ENCODE results near the gene CTIF.

Gene CTIF

DNA sequence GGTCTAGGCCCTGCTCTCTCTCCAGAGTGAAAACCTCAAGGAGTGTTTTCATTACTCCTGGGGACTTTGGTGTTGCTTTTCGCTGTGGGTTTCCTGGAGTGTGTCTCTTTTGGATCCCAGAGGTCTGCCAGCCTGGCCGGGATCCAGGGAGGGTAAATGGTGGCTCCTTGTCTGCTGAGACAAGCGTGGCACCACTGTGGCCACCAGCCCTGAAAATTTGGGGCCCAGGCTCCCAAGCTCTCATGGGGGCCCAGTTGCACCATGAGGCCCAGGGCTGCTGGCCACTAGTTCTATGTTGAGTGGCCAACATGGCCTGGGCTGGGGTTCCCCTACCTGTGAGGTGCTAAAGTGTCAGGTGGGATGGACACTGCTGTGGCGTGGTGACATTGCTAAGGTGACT is 144.8 kb downstream of the CTIF start:
- DNase-seq (ENCODE audit: low read depth), result no peak
- TF ChIP-seq, protein P1, sequence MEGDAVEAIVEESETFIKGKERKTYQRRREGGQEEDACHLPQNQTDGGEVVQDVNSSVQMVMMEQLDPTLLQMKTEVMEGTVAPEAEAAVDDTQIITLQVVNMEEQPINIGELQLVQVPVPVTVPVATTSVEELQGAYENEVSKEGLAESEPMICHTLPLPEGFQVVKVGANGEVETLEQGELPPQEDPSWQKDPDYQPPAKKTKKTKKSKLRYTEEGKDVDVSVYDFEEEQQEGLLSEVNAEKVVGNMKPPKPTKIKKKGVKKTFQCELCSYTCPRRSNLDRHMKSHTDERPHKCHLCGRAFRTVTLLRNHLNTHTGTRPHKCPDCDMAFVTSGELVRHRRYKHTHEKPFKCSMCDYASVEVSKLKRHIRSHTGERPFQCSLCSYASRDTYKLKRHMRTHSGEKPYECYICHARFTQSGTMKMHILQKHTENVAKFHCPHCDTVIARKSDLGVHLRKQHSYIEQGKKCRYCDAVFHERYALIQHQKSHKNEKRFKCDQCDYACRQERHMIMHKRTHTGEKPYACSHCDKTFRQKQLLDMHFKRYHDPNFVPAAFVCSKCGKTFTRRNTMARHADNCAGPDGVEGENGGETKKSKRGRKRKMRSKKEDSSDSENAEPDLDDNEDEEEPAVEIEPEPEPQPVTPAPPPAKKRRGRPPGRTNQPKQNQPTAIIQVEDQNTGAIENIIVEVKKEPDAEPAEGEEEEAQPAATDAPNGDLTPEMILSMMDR (IDR thresholded peaks at IDR 0.05; ENCODE audit: control insufficient read depth, extremely low read depth, insufficient read depth), result no peak
- H3K4me3 ChIP-seq (ENCODE audit: low read depth, low read length), result no peak overlapping the region

DNA sequence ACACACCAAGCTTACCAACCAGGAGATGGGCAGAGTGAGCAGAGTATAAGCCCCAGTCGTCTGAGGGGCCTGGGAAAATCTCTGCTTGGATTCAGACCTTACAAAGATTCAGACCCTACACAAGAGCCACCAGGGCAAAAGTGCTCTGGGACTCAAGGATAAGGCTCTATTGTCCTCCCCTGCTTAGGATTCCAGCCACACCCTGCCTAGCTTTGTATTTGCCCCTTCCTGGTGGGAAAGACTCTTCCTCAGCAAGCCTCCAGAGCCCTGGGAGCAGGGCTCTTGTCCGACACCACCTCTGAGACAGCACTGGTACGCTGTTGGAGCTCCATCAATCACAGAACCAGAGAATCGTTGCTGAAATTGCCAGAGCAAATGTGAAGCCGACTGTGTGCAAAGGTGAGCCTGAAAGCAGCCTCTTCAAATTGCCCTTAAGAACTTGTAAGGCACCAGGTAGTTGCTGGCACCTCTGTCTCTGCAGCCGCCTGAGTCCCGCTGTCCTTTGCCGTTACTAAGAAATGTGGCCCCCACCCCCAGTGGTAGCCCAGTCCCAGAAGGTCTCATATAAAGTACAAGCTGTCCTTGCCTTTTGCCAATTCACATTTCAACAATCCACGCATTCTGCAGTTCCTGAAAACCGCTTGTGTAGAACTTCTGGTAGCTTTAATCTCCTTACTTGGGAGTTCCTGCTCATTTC is 148.7 kb downstream of the CTIF start:
- H3K4me3 ChIP-seq (ENCODE audit: low read depth, low read length), result no peak overlapping the region
- no peak for DNase-seq (ENCODE audit: low read depth)
- TF ChIP-seq, protein P1 (IDR thresholded peaks at IDR 0.05; ENCODE audit: control insufficient read depth, extremely low read depth, insufficient read depth), result no peak

DNA sequence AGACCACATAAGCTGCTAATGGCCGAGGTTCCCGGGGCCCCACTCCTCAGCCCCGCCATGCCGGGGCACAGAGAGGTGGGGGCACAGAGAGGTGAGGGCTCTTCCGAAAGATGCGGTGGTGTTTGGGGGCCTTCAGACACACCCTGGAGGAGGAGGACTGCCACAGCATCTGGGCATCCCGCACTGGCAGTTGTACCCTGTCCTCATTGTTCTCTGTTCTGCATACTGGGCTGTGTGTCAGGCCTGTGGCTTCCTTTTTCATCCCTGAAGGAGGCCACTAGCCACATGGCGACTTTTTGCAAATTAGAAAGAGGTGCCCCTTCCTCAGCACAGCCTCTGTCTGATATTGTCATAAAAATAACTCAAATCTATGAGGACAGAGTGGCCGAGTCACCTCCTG is 150.1 kb downstream of the CTIF start:
- TF ChIP-seq, protein P1 (IDR thresholded peaks at IDR 0.05; ENCODE audit: control insufficient read depth, extremely low read depth, insufficient read depth), result no peak
- H3K4me3 ChIP-seq (ENCODE audit: low read depth, low read length), result no peak overlapping the region
- DNase-seq (ENCODE audit: low read depth), result no peak

DNA sequence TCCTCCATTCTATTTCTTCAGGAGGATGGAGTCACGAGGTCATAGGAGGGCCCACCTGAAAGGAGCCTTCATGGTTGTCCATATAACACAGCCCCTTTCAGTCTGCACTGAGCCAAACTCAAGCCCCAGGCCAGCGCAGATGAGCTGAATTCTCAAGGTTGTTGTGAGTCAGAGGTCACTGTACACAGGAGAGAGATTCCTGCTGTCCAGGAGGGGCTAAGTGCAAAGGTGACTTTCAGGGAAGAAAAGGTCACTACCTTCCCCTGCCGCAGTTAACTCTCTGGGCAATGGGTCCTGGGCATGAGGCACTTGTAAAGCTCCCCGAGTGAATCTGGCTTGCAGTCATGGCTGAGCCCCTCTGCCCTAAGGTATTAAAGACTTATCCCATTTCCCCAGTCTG is 150.7 kb downstream of the CTIF start:
- TF ChIP-seq, protein P1 (IDR thresholded peaks at IDR 0.05; ENCODE audit: control insufficient read depth, extremely low read depth, insufficient read depth), result no peak
- DNase-seq (ENCODE audit: low read depth), result no peak
- H3K4me3 ChIP-seq (ENCODE audit: low read depth, low read length), result no peak overlapping the region

DNA sequence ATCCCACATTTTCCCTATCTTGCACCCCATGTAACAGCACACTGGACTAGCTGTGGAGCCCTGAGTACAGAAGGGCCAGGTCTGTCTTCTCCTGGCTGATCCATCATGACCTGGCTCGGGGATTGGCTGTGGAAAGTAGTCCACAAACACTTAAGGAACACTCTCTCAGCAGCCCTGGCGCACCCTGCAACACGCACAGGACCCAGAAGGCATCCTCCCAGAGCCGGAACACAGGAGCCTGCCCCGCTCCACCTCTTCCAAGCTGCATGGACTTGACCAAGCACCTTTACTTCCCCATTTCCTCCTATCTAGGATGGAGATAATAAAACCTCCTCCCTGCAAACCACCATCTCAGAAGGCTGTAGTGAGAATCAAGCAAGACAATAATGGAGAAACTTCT is 151.7 kb downstream of the CTIF start:
- TF ChIP-seq, protein P1 (IDR thresholded peaks at IDR 0.05; ENCODE audit: control insufficient read depth, extremely low read depth, insufficient read depth), result no peak

DNA sequence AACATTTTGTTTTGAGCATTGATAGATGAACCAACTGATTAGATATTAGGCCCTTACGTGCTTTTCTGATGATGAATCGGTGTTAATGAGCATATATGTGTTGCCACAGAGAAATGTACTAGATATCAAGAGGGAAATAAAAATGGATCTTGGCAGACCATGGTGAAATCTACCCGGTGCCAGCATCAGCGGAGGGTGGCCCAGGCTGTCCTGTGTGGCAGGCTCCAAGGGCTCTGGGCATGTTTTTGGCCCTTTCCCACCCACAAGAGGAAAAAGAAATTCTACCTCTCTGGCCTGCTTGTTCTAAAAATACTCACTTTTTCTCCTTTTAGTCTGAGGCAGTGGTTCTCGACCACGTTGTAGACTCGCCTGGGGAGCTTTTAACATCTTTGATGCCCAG is 154.2 kb downstream of the CTIF start:
- H3K4me3 ChIP-seq (ENCODE audit: low read depth, low read length), result no peak overlapping the region
- no peak for DNase-seq (ENCODE audit: low read depth)
- TF ChIP-seq, protein P1 (IDR thresholded peaks at IDR 0.05; ENCODE audit: control insufficient read depth, extremely low read depth, insufficient read depth), result no peak

More for the DNA sequence above, 151.7 kb downstream of the CTIF start:
- H3K4me3 ChIP-seq (ENCODE audit: low read depth, low read length), result no peak overlapping the region
- DNase-seq (ENCODE audit: low read depth), result no peak
